H1 (cell line): ENCODE measurements around the gene PPP1R3C. TPM values are rescaled to one million over a fixed set of nuclear protein-coding genes. Genes with fewer than 3 reads are reported as not detected.

Experiments used
- CHD2 ChIP-seq: IDR thresholded peaks from 2 replicates; pipeline ENCODE4 v1.6.1; 2012; ENCODE audit warnings: low read length, improper control_type of control experiment
- polyA plus RNA-seq, 7 experiments: library from polyadenylated mRNA; depleted of rRNA in 3 of 7; stranded (reverse) in 5 of 7; unstranded in 2 of 7; fragments of >200 nt in 5 of 7; fragments of 200-250 nt in 2 of 7; gene quantifications; 1 replicate in 5 of 7; 2 replicates in 1 of 7; 4 replicates in 1 of 7; pipeline versions ENCODE4 v1.2.1 to v1.2.3, GENCODE V29; 2011 to 2013; ENCODE audit warnings: missing spikeins in 2 of 7, mixed read lengths in 2 of 7
- total RNA-seq: library from RNA; stranded (reverse); fragmentation: NEBNext Ultra II Directional; extraction: Animal tissue kit (Norgen Biotek cat#: 25700); gene quantifications from 2 replicates; pipeline ENCODE4 v1.2.1, GENCODE V29; 2021
- TF ChIP-seq, protein P1 (sequence below), 3 experiments: IDR thresholded peaks; 1 replicate in 2 of 3; 2 replicates in 1 of 3; pipeline versions ENCODE4 v1.5.1 to v1.6.1; 2011; ENCODE audit warnings: low read length in 3 of 3, mild to moderate bottlenecking in 3 of 3, inconsistent platforms in 2 of 3, low read depth in 1 of 3, moderate library complexity in 1 of 3; ENCODE audit not compliant: insufficient read depth in 1 of 3; ENCODE audit errors: control extremely low read depth in 1 of 3

PPP1R3C gene
- total and polyA plus RNA-seq, 2 of the 8 experiments (the other 6 are each of a cell fraction or from before 2014, with no cell fraction given) = 1.3 TPM

DNA sequence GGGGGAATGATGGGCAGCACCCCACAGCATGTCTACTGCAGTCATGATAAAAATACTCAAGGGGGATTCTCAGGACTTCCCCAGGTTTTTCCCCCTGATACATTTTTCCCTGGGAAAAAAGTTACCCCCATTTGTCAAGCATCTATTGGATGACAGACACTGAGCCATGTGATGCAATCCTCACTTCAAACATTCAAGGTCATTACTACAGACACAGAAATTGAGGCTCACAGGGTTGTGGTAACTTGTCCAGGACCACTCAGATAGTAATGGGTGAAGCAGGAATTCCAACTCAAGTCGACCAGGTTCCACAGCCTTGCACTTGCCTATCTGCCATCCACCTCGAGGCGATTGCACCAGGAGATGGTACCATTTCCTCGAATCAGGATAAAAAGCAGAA, 31.7 kb downstream of the PPP1R3C start (continued):
- TF ChIP-seq, protein P1, sequence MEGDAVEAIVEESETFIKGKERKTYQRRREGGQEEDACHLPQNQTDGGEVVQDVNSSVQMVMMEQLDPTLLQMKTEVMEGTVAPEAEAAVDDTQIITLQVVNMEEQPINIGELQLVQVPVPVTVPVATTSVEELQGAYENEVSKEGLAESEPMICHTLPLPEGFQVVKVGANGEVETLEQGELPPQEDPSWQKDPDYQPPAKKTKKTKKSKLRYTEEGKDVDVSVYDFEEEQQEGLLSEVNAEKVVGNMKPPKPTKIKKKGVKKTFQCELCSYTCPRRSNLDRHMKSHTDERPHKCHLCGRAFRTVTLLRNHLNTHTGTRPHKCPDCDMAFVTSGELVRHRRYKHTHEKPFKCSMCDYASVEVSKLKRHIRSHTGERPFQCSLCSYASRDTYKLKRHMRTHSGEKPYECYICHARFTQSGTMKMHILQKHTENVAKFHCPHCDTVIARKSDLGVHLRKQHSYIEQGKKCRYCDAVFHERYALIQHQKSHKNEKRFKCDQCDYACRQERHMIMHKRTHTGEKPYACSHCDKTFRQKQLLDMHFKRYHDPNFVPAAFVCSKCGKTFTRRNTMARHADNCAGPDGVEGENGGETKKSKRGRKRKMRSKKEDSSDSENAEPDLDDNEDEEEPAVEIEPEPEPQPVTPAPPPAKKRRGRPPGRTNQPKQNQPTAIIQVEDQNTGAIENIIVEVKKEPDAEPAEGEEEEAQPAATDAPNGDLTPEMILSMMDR (IDR thresholded peaks at IDR 0.05; ENCODE audit: control extremely low read depth in 1 of 3, insufficient read depth in 1 of 3, low read depth in 1 of 3, low read length in 3 of 3) = no peak
- TF ChIP-seq CHD2 = no peak
